Hindlimb muscle (tissue), 1 donor: Measurements from ENCODE around the gene IL2RG. TPM values are rescaled to one million over a fixed set of nuclear protein-coding genes. Genes with fewer than 3 reads are reported as not detected.

Experiments
- DNase-seq: peaks from one replicate; pipeline ENCODE4 v3.0.0-alpha.2; 2013
- polyA plus RNA-seq: library from polyadenylated mRNA; unstranded; fragments of 120-200 nt; gene quantifications from one replicate; pipeline ENCODE4 v1.2.1, GENCODE V29; 2013; ENCODE audit not compliant: insufficient read length

IL2RG gene
- polyA plus RNA-seq = 1.8 TPM

GRCh38 chrX:71111141-71111843 lies at the start of gene IL2RG:
TSS of gene IL2RG (minus strand) at chrX:71111577. CDS start at chrX:71111539, 38 bp downstream.
- DNase-seq = no peak

DNA sequence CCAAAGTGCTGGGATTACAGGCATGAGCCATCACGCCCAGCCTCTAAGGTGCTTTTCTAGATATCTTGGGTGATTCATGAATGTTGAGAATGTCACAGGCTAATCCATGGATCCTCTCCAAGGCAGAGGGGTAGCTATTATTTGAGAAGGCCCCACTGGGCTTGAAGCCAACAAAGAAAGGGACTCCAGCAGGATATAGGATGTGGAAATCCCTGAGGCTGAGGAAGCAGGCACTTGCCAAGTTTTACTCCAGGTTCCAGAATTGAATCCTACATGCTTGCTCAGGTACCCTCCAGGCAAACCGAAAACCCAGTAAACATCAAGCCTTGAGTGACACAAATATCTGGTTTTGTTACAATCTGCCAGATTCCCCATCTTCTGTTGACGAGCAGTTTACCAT lies 49.1 kb upstream of the IL2RG start:
- no peak for DNase-seq

GRCh38 chrX:71159335-71159734 lies 48.0 kb upstream of the IL2RG start:
- no peak for DNase-seq

DNA sequence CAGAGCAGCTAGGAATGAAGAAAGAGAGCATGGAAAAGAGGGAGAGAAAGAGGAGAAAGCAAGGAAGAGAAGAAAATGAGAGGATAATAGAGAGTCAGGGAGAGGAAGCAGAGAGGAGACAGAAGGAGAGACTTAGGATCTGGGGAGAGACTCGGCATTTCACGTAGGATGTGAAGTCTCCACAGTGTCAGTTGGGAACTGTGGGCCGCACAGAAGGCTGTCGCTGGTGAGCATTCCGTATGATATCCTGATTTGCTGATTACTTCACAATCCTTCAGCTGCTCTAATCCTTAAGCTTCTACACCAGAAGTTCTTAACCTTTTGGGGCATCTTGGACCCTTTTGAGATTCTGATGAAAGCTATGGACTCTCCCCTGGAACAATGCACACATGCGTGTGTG lies 47.2 kb upstream of the IL2RG start:
- DNase-seq = no peak

DNA sequence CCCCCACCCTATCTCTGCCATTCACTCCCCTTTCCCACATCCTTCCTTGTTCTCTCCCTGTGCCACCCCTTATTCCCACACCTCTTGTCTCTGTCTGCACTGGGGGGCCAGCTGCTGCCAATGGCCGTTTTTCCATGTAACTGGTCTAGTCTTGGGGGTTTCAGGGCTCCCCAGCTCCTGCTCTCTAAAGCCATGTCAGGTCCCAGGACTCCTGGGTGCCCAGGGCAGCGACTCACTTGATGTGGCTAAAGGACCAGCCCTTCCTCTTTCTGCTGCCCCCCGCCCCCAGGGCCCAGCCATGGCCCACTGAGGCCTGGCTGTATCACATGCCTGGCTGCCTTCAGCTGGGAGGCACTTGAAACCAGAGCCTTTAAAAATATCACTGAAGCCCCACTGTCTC lies 43.3 kb upstream of the IL2RG start:
- no peak for DNase-seq

GRCh38 chrX:71154196-71154595 lies 42.8 kb upstream of the IL2RG start:
- no peak for DNase-seq

DNA sequence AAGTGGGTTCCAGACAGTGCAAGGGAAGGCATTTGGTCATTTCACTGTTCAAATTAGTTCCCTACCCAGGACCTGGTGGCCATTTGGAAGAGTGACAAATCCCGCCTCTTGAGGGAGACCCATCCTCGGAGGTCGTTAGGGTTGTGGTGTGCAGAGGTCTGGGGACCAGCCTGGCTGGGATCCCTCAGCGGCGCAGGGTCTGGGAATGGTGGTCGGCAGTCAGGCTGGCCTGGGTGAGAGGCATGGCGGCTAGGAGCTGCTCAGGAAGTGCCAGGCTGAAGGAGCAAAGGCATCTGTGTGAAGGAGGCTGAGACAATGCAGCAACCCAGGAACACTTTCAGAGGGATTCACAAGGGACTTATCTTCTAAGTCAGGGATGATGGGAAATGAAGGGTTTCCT lies 40.0 kb upstream of the IL2RG start:
- no peak for DNase-seq

- DNase-seq = no peak
Observed at GRCh38 chrX:71148278-71148663, 36.9 kb upstream of the IL2RG start.

DNA sequence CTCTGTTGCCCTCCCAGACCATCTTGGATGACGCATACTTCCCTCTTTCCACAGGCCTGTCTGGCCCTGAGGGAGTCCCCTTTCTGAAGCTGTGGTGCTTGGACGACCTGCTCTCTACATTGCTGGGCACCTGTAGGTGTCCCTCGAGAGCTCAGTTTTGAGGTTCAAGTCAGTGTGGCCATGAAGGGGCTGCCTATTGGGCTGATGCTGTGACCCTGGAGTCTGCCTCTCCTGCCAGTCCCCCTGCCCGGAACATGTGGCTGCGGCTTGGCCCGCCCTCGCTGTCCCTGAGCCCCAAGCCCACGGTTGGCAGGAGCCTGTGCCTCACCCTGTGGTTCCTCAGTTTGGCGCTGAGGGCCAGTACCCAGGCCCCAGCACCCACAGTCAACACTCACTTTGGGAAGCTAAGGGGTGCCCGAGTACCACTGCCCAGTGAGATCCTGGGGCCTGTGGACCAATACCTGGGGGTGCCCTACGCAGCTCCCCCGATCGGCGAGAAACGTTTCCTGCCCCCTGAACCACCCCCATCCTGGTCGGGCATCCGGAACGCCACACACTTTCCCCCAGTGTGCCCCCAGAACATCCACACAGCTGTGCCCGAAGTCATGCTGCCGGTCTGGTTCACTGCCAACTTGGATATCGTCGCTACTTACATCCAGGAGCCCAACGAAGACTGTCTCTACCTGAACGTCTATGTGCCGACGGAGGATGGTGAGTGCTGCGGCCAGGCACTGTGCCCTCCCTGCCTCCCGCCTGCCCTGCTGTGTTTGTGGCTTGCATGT lies 36.3 kb upstream of the IL2RG start:
- DNase-seq = no peak

DNA sequence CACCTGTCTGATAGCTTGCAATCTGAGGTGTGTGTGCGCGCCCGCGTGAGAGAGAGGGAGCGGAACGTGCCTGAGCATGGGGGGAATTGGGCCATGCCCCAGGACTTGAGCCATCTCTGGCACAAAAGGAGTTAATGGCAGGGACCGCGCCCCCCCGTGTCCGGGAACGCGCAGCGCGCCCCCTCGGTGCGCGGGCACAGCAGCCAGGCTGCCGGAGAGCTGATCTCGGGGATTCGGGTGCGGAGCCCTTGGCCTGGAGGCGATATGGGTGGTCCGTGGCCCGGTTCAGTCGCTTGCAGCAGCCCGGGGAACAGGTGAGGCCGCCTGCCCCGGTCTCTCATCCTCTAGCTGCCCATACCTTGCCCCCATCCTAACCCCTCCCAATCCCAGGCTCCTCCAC lies 33.3 kb upstream of the IL2RG start, which contains the start of gene NLGN3:
Gene NLGN3 (plus strand): TSS at position 191 of the 400 bp plus-strand sequence. CDS start 2,909 bp downstream, outside the sequence.
- DNase-seq = no peak

- DNase-seq = no peak
Observed at GRCh38 chrX:71143508-71143907, 32.1 kb upstream of the IL2RG start.

- DNase-seq = no peak
Observed at GRCh38 chrX:71140440-71140839, 29.1 kb upstream of the IL2RG start.

DNA sequence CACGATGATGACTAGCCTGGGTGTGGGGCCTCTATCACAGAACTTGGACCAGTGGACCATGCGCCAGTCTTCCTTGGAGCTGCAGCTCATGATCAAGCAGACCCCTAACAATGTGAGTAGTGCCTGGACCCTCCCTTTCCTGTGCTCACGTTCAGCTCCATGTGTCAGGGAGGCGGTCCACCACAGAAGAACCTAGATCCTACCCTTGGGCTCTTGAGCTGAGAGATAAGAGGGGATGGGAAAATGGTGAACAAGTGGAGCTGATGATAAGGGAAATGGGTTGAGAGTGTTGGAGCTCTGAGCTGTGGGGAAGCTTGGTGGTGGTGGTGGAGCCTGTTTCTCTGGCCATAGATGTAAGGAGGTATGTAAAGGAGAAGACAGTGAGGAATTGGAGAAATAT lies 20.1 kb upstream of the IL2RG start:
- no peak for DNase-seq

DNA sequence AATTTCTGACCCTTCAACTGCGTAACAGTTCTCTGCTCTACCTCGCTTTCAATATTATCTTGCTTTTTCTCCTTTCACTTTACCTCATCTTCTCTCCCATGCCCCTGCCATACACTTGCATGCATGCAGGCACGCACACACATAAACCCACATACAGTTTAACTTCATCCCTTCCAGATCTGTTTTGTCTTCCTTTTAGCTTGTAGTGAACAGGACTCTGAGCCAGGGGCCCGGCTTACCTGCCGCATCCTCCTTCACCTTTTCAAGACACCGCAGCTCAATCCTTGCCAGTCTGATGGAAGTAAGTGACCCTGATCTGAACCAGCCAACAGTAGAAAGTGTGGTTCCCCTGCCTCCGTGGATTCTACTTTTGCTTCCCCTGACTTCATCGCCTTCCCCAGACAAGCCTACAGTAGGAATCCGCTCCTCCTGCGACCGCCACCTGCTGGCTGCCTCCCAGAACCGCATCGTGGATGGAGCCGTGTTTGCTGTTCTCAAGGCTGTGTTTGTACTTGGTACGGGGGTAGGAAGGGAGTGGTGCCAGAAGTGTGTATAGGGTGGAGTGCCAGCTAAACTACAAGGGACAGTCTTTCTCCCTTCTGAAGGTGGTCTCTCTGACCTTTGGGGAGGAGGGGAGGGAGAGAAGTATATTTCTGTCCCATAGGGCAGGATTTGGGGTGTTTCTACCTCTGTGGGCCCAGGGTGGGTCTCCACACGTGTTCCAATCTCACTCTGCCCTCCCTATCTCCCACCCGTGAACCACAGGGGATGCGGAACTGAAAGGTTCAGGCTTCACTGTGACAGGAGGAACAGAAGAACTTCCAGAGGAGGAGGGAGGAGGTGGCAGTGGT lies 17.8 kb upstream of the IL2RG start:
- peak; percentile 43 for DNase-seq

DNA sequence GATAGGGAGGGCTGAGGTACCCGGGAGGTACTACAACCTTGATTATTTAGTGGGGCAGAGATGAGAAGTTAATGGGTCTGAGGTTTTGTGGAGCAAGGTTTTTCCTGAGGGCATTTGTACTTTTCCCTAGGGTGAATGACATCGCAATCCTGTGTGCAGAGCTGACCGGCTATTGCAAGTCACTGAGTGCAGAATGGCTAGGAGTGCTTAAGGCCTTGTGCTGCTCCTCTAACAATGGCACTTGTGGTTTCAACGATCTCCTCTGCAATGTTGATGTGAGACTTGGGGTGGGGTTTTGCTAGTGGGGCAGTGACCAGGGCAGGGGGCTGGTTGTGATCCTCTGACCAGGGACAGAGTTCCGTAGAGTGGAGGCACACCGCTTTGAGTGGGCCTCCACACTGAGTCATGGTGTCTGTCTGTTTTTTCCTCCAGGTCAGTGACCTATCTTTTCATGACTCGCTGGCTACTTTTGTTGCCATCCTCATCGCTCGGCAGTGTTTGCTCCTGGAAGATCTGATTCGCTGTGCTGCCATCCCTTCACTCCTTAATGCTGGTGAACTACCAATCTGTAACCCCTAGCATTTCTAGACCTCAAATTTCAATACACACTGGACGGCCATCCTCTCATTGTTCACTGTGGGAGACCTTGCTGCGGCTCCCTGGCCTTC lies 16.9 kb upstream of the IL2RG start:
- DNase-seq = no peak

- no peak for DNase-seq
Observed at GRCh38 chrX:71118985-71119535, 7.7 kb upstream of the IL2RG start.

- DNase-seq = peak; percentile 86
Observed at GRCh38 chrX:71118032-71118984, 6.9 kb upstream of the IL2RG start, which contains the start of gene MED12. TSS of gene MED12 (plus strand) at chrX:71118596. CDS start at chrX:71118755, 159 bp downstream.

DNA sequence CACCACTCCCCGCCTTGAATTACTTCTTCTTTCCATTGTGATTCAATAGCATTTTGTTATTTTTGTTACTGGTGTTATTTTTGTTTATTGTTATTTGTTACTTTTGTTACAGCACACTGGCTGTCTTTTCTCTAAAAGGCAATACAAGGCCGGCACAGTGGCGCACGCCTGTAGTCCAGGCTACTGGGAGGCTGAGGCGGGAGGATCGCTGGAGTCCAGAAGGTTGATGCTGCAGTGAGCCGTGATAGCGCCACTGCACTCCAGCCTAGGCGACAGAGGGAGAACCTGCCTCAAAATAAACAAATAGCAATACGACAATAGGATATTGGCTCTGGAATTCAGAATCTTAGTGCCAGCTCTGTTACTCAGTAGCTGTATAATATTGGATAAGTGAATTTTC lies 6.0 kb upstream of the IL2RG start:
- no peak for DNase-seq

GRCh38 chrX:71111921-71112431 lies 599 bp upstream of the IL2RG start:
- DNase-seq = no peak

GRCh38 chrX:71109051-71109450 lies 2.3 kb downstream of the IL2RG start:
- DNase-seq = no peak
